K562 (cell line): Measurements from ENCODE around the gene ANKRD31. TPM values are rescaled to one million over a fixed set of nuclear protein-coding genes. Genes with fewer than 3 reads are reported as not detected.

Source experiments
- ATAC-seq: fragments of 200-7000 bp; cut with Tn5 transposase; 3 replicates; pipeline ENCODE4 v1.9.1; 2020; ENCODE audit warnings: moderate library complexity
- BruUV-seq: library from RNA; stranded (reverse); fragments of 400-500 nt; replicated peaks from 2 replicates; lab custom pipeline; 2021; lab: Mats Ljungman, UMichigan
- CTCF ChIA-PET: fragments of 300-600 bp; formaldehyde crosslinking; extraction: SDS; loops from one replicate; lab custom pipeline; 2021; ENCODE audit warnings: low intra/inter-chr PET ratio; lab: Yijun Ruan, JAX
- POLR2A ChIA-PET: fragments of 300-600, 350-650 bp; sonication (Branson Sonifier 250); formaldehyde crosslinking; extraction: SDS; loops from one replicate; lab custom pipeline; 2021; ENCODE audit warnings: antibody characterized with exemption, inconsistent platforms; lab: Yijun Ruan, JAX
- DNase-seq, 4 experiments: peaks; one replicate each; pipeline versions ENCODE4 v3.0.0 to v3.0.0-alpha.2; 2011 to 2018; ENCODE audit warnings: low spot score in 3 of 4, mixed read lengths in 3 of 4; ENCODE audit errors: extremely low read depth in 1 of 4
- FAIRE-seq: peaks from 2 replicates; lab custom pipeline; 2011; peaks lifted over from hg19 to GRCh38; lab: Jason Lieb, UNC
- H2AFZ ChIP-seq: 2 replicates; pipeline ENCODE4 v1.6.0; 2011; ENCODE audit warnings: low read depth, low read length, control low read depth, inconsistent platforms
- H3K27ac ChIP-seq: fragments of 200-600 bp; 3 replicates; pipeline ENCODE4 v1.8.0; 2011; ENCODE audit warnings: low read depth, mild to moderate bottlenecking, control low read depth, inconsistent platforms, low read length, moderate library complexity, mixed read lengths; ENCODE audit errors: extremely low read depth
- H3K27me3 ChIP-seq, 2 experiments: fragments of 300-600 bp in 1 of 2; 2 replicates in 1 of 2; 3 replicates in 1 of 2; pipeline versions ENCODE4 v1.6.0 to v1.8.0; 2011; ENCODE audit warnings: inconsistent platforms in 2 of 2, low read length in 2 of 2, mild to moderate bottlenecking in 1 of 2, mixed read lengths in 1 of 2, moderate library complexity in 1 of 2; ENCODE audit not compliant: control insufficient read depth in 2 of 2, insufficient read depth in 2 of 2
- H3K36me3 ChIP-seq: fragments of 300-600 bp; 3 replicates; pipeline ENCODE4 v1.8.0; 2011; ENCODE audit warnings: mild to moderate bottlenecking, low read length, inconsistent platforms; ENCODE audit not compliant: control insufficient read depth, insufficient read depth
- H3K4me1 ChIP-seq, 2 experiments: fragments of 200-600 bp in 1 of 2; replicated peaks in 1 of 2; 2 replicates in 1 of 2; 3 replicates in 1 of 2; pipeline versions ENCODE4 v1.5.1 to v1.8.0; 2011; ENCODE audit warnings: inconsistent platforms in 2 of 2, low read length in 2 of 2, mild to moderate bottlenecking in 1 of 2, mixed read lengths in 1 of 2, moderate library complexity in 1 of 2; ENCODE audit not compliant: control insufficient read depth in 2 of 2, insufficient read depth in 2 of 2
- H3K4me2 ChIP-seq: 2 replicates; pipeline ENCODE4 v1.6.1; 2011; ENCODE audit warnings: low read length, control low read depth, inconsistent platforms, mixed read lengths; ENCODE audit not compliant: insufficient read depth
- H3K4me3 ChIP-seq: fragments of 200-600 bp; sonication (generic), shearing (Covaris generic); 2 replicates; pipeline ENCODE4 v1.5.1; 2016; ENCODE audit warnings: control low read depth, inconsistent platforms
- H3K79me2 ChIP-seq: fragments of 200-600 bp; 3 replicates; pipeline ENCODE4 v1.8.0; 2011; ENCODE audit warnings: low read length, inconsistent platforms; ENCODE audit not compliant: control insufficient read depth, insufficient read depth
- H3K9ac ChIP-seq, 2 experiments: 2 replicates each; pipeline versions ENCODE4 v1.6.0 to v1.6.1; 2011; ENCODE audit warnings: low read depth in 2 of 2, low read length in 2 of 2, control low read depth in 1 of 2, inconsistent platforms in 1 of 2, mild to moderate bottlenecking in 1 of 2, mixed read lengths in 1 of 2; ENCODE audit not compliant: insufficient read depth in 1 of 2
- H3K9me1 ChIP-seq: one replicate; pipeline ENCODE4 v1.6.0; 2011; ENCODE audit warnings: inconsistent platforms, mild to moderate bottlenecking, low read length, moderate library complexity; ENCODE audit not compliant: control insufficient read depth, insufficient read depth
- H3K9me3 ChIP-seq: replicated peaks from 2 replicates; pipeline ENCODE4 v1.5.1; 2011; ENCODE audit warnings: low read depth, low read length, inconsistent platforms; ENCODE audit not compliant: control insufficient read depth, insufficient read depth
- H4K20me1 ChIP-seq: replicated peaks from 2 replicates; pipeline ENCODE4 v1.6.1; 2011; ENCODE audit warnings: low read length, inconsistent platforms, mixed read lengths; ENCODE audit not compliant: control insufficient read depth, insufficient read depth
- KLF13 ChIP-seq: fragments of 450-650 bp; IDR thresholded peaks from 2 replicates; pipeline ENCODE4 v1.6.1; 2016; ENCODE audit warnings: missing genetic modification characterization, low read depth, mild to moderate bottlenecking, missing compliant biosample characterization, moderate library complexity, borderline replicate concordance
- NEUROD1 ChIP-seq: fragments of 150-350 bp; IDR thresholded peaks from 2 replicates; pipeline ENCODE4 v1.6.1; 2014; ENCODE audit warnings: borderline replicate concordance, low read length, low read depth; ENCODE audit not compliant: partially characterized antibody
- SAFB ChIP-seq: fragments of 200-400 bp; formaldehyde crosslinking; IDR thresholded peaks from 2 replicates; pipeline ENCODE4 v1.6.1; 2017; ENCODE audit warnings: low read depth, low read length, borderline replicate concordance
- SNRNP70 ChIP-seq: fragments of 200-400 bp; formaldehyde crosslinking; optimal IDR thresholded peaks from 2 replicates; pipeline ENCODE3; 2017; ENCODE audit warnings: low read depth, low read length
- TARDBP ChIP-seq: fragments of 450-650 bp; IDR thresholded peaks from 2 replicates; pipeline ENCODE4 v1.6.1; 2016
- TCFL5 ChIP-seq: fragments of 250-450 bp; sonication (Bioruptor Pico); conservative IDR thresholded peaks from 2 replicates; pipeline ENCODE4 v1.6.1; 2021; ENCODE audit warnings: mild to moderate bottlenecking, moderate library complexity, matching md5 sums
- TEAD2 ChIP-seq: fragments of 450-650 bp; IDR thresholded peaks from 2 replicates; pipeline ENCODE4 v1.6.1; 2016; ENCODE audit warnings: missing genetic modification characterization, control low read depth, missing compliant biosample characterization
- ZNF57 ChIP-seq: fragments of 450-650 bp; formaldehyde crosslinking; IDR thresholded peaks from 2 replicates; pipeline ENCODE4 v1.4.0; 2020; ENCODE audit warnings: mild to moderate bottlenecking, moderate library complexity
- in situ Hi-C: fragments of 300-500 bp; cut with MboI; formaldehyde crosslinking; loops from 4 replicates; pipeline ENCODE4 v1.15.0; 2018; ENCODE audit warnings: inconsistent platforms, mixed read lengths
- intact Hi-C: fragments of 100-400 bp; cut with micrococcal nuclease; formaldehyde crosslinking; loops from 2 replicates; pipeline ENCODE4 v1.14.2; 2022
- polyA plus RNA-seq, 8 experiments: library from polyadenylated mRNA; depleted of rRNA in 4 of 8; stranded (reverse) in 5 of 8; unstranded in 3 of 8; fragments of >200 nt; fragmentation: Nextera tagmentation in 2 of 8; fragmentation: Illumina TruSeq in 1 of 8; extraction: Ambion mirVana in 2 of 8; extraction: Trizol in 1 of 8; gene quantifications; 2 replicates each; pipeline versions ENCODE4 v1.2.1 to v1.2.3, GENCODE V29; 2011 to 2014; ENCODE audit warnings: inconsistent platforms in 1 of 8, missing spikeins in 1 of 8
- total RNA-seq, 7 experiments: library from RNA; depleted of rRNA in 6 of 7; stranded (reverse); fragments of >200 nt in 6 of 7; fragmentation: Illumina TruSeq in 2 of 7; extraction: Trizol in 2 of 7; gene quantifications; 2 replicates each; pipeline versions ENCODE4 v1.2.1 to v1.2.3, GENCODE V29; 2011 to 2021; ENCODE audit warnings: low replicate concordance in 1 of 7
- TF ChIP-seq, protein P1 (sequence below), 2 experiments: IDR thresholded peaks; 2 replicates each; pipeline ENCODE4 v1.6.1; 2012; ENCODE audit warnings: improper control_type of control experiment in 2 of 2, low read depth in 2 of 2, low read length in 2 of 2, borderline replicate concordance in 1 of 2
- TF ChIP-seq, protein P2 (sequence below): fragments of 250-450 bp; sonication (Bioruptor Pico); IDR thresholded peaks from 2 replicates; pipeline ENCODE4 v1.8.0; 2021; ENCODE audit warnings: borderline replicate concordance, mild to moderate bottlenecking, moderate library complexity; ENCODE audit not compliant: poor library complexity, severe bottlenecking

ANKRD31 gene
- total and polyA plus RNA-seq, 9 of the 15 experiments (the other 6 are each of a cell fraction or from before 2014, with no cell fraction given) = under 0.01 to 0.11 (median 0.05) TPM; not detected in 1

DNA sequence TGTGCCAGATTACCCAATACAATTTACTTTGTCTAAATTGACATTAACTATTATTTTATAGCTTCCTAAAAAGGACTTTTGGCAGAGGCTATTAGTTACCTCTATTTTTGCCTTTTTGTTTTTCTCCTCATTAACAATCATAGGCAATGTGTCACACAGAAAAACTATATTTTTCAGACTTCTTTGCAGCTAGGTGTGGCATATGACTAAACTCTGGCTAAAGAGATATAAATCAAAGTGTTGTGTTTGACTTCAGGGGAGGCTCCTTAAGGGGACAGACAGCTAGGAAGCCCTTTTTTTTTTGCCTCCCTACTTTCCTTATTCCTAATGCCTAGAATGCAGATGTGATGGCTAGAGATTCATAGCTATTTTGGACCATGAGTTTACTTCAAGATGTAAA lies 164.6 kb downstream of the ANKRD31 start:
- H3K4me3 ChIP-seq = no peak overlapping the region
- no peaks in the 10 kb centered on the region for H3K79me2 ChIP-seq
- H4K20me1 ChIP-seq = no peaks in the 10 kb centered on the region
- no peaks in the 10 kb centered on the region for H3K27me3 ChIP-seq
- no peaks in the 10 kb centered on the region for H3K9me1 ChIP-seq
- no TSS peak for BruUV-seq
- no peaks in the 10 kb centered on the region for H3K9me3 ChIP-seq
- ChIA-PET POLR2A (interaction anchor here (0.6 kb wide), 1 partner anchor 251 kb away, joined by 3 read pairs; no protein-coding TSS in a partner anchor), CTCF (no interaction called here)
- FAIRE-seq = no peak
- no peak overlapping the region for H3K4me2 ChIP-seq
- H3K27ac ChIP-seq = no peak overlapping the region
- intact Hi-C loops (no loop called here), in situ Hi-C loops (no loop called here)
- TF ChIP-seq KLF13 (tag) (no peak), TARDBP (no peak), TEAD2 (tag) (no peak), TCFL5 (no peak), SAFB (no peak), ZNF57 (no peak), NEUROD1 (no peak), SNRNP70 (no peak)
- TF ChIP-seq, protein P1, sequence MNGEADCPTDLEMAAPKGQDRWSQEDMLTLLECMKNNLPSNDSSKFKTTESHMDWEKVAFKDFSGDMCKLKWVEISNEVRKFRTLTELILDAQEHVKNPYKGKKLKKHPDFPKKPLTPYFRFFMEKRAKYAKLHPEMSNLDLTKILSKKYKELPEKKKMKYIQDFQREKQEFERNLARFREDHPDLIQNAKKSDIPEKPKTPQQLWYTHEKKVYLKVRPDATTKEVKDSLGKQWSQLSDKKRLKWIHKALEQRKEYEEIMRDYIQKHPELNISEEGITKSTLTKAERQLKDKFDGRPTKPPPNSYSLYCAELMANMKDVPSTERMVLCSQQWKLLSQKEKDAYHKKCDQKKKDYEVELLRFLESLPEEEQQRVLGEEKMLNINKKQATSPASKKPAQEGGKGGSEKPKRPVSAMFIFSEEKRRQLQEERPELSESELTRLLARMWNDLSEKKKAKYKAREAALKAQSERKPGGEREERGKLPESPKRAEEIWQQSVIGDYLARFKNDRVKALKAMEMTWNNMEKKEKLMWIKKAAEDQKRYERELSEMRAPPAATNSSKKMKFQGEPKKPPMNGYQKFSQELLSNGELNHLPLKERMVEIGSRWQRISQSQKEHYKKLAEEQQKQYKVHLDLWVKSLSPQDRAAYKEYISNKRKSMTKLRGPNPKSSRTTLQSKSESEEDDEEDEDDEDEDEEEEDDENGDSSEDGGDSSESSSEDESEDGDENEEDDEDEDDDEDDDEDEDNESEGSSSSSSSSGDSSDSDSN (IDR thresholded peaks at IDR 0.05; ENCODE audit: borderline replicate concordance in 1 of 2, low read depth in 2 of 2, low read length in 2 of 2) = no peak
- TF ChIP-seq, protein P2, sequence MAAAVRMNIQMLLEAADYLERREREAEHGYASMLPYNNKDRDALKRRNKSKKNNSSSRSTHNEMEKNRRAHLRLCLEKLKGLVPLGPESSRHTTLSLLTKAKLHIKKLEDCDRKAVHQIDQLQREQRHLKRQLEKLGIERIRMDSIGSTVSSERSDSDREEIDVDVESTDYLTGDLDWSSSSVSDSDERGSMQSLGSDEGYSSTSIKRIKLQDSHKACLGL = no peak
- no peak overlapping the region for H2AFZ ChIP-seq
- no peaks in the 10 kb centered on the region for H3K36me3 ChIP-seq
- no peak overlapping the region for H3K9ac ChIP-seq
- H3K4me1 ChIP-seq = no peaks in the 10 kb centered on the region
- ATAC-seq = no peak
- DNase-seq = no peak
